A549 (cell line): ENCODE results near the gene RGL4. TPM values are rescaled to one million over a fixed set of nuclear protein-coding genes. Genes with fewer than 3 reads are reported as not detected.

Experiments
- polyA plus RNA-seq, 4 experiments: library from polyadenylated mRNA; depleted of rRNA in 3 of 4; stranded (reverse); fragments of >200 nt; fragmentation: RNase III in 1 of 4; extraction: RNeasy Plus Mini Kit Qiagen cat#74134 plus additional on column Dnase treatment in 1 of 4; gene quantifications; 2 replicates in 3 of 4; 3 replicates in 1 of 4; pipeline ENCODE4 v1.2.3, GENCODE V29; 2011 to 2017

RGL4 gene
- polyA plus RNA-seq, 2 of the 4 experiments (the other 2 are of a cell fraction) = not detected

Other genes starting within 250 kb of the RGL4 start
- gene IGLL1, start 110.7 kb upstream of the RGL4 start, polyA plus RNA-seq (2011; rRNA removed) = not detected in 2 replicates
- not detected in 3 replicates for gene IGLL1, start 110.7 kb upstream of the RGL4 start, polyA plus RNA-seq (2017; fragmentation: RNase III; extraction: RNeasy Plus Mini Kit Qiagen cat#74134 plus additional on column Dnase treatment)
- 0.70 and 0.85 TPM in 2 replicates for gene DRICH1, start 58.7 kb upstream of the RGL4 start, polyA plus RNA-seq (2011; rRNA removed)
- 0.26 to 0.58 TPM (median 0.28 TPM) in 3 replicates for gene DRICH1, start 58.7 kb upstream of the RGL4 start, polyA plus RNA-seq (2017; fragmentation: RNase III; extraction: RNeasy Plus Mini Kit Qiagen cat#74134 plus additional on column Dnase treatment)
- gene ZNF70, start 60.1 kb downstream of the RGL4 start, polyA plus RNA-seq (2011; rRNA removed) = 0.88 and 2.1 TPM in 2 replicates
- 0.98 to 1.3 TPM (median 1.2 TPM) in 3 replicates for gene ZNF70, start 60.1 kb downstream of the RGL4 start, polyA plus RNA-seq (2017; fragmentation: RNase III; extraction: RNeasy Plus Mini Kit Qiagen cat#74134 plus additional on column Dnase treatment)
- gene VPREB3, start 63.4 kb downstream of the RGL4 start, polyA plus RNA-seq (2011; rRNA removed) = 0.41 and 0.90 TPM in 2 replicates
- gene VPREB3, start 63.4 kb downstream of the RGL4 start, polyA plus RNA-seq (2017; fragmentation: RNase III; extraction: RNeasy Plus Mini Kit Qiagen cat#74134 plus additional on column Dnase treatment) = 0.37 to 0.61 TPM (median 0.52 TPM) in 3 replicates
- gene C22orf15, start 72.0 kb downstream of the RGL4 start, polyA plus RNA-seq (2011; rRNA removed) = not detected in 2 replicates
- not detected in 3 replicates for gene C22orf15, start 72.0 kb downstream of the RGL4 start, polyA plus RNA-seq (2017; fragmentation: RNase III; extraction: RNeasy Plus Mini Kit Qiagen cat#74134 plus additional on column Dnase treatment)
- 33.0 and 59.4 TPM in 2 replicates for gene CHCHD10, start 77.0 kb downstream of the RGL4 start, polyA plus RNA-seq (2011; rRNA removed)
- 79.5 to 99.0 TPM (median 85.4 TPM) in 3 replicates for gene CHCHD10, start 77.0 kb downstream of the RGL4 start, polyA plus RNA-seq (2017; fragmentation: RNase III; extraction: RNeasy Plus Mini Kit Qiagen cat#74134 plus additional on column Dnase treatment)
- gene MMP11, start 81.8 kb downstream of the RGL4 start, polyA plus RNA-seq (2011; rRNA removed) = 0.36 and 0.61 TPM in 2 replicates
- gene MMP11, start 81.8 kb downstream of the RGL4 start, polyA plus RNA-seq (2017; fragmentation: RNase III; extraction: RNeasy Plus Mini Kit Qiagen cat#74134 plus additional on column Dnase treatment) = 0.16 to 0.26 TPM (median 0.23 TPM) in 3 replicates
- gene SMARCB1, start 96.0 kb downstream of the RGL4 start, polyA plus RNA-seq (2011; rRNA removed) = 98.1 and 133 TPM in 2 replicates
- gene SMARCB1, start 96.0 kb downstream of the RGL4 start, polyA plus RNA-seq (2017; fragmentation: RNase III; extraction: RNeasy Plus Mini Kit Qiagen cat#74134 plus additional on column Dnase treatment) = 59.2 to 66.9 TPM (median 65.6 TPM) in 3 replicates
- gene DERL3, start 148.0 kb downstream of the RGL4 start, polyA plus RNA-seq (2011; rRNA removed) = 0.08 and 0.34 TPM in 2 replicates
- gene DERL3, start 148.0 kb downstream of the RGL4 start, polyA plus RNA-seq (2017; fragmentation: RNase III; extraction: RNeasy Plus Mini Kit Qiagen cat#74134 plus additional on column Dnase treatment) = 0.18 to 0.40 TPM (median 0.34 TPM) in 3 replicates
- 5.6 and 6.9 TPM in 2 replicates for gene SLC2A11, start 166.9 kb downstream of the RGL4 start, polyA plus RNA-seq (2011; rRNA removed)
- gene SLC2A11, start 166.9 kb downstream of the RGL4 start, polyA plus RNA-seq (2017; fragmentation: RNase III; extraction: RNeasy Plus Mini Kit Qiagen cat#74134 plus additional on column Dnase treatment) = 9.5 to 12.4 TPM (median 12.4 TPM) in 3 replicates
- gene MIF, start 203.4 kb downstream of the RGL4 start, polyA plus RNA-seq (2011; rRNA removed) = 173 and 197 TPM in 2 replicates
- gene MIF, start 203.4 kb downstream of the RGL4 start, polyA plus RNA-seq (2017; fragmentation: RNase III; extraction: RNeasy Plus Mini Kit Qiagen cat#74134 plus additional on column Dnase treatment) = 752 to 794 TPM (median 776 TPM) in 3 replicates